ENCODE data around the gene HPSE2.

HPSE2 gene

GRCh38 chr10:98430427-98430826 lies 805.2 kb downstream of the HPSE2 start:
- no peak overlapping the region for H3K4me3 ChIP-seq (ENCODE audit: low read depth, low read length)
- no peak for DNase-seq
- H3K27me3 ChIP-seq (ENCODE audit: insufficient read depth, low read depth, severe bottlenecking), result peaks cover 42% of the 10 kb centered on the region
- H3K27ac ChIP-seq, result no peak overlapping the region
- TF ChIP-seq CTCF (IDR thresholded peaks at IDR 0.05; ENCODE audit: low read depth, low read length), result no peak
- H3K36me3 ChIP-seq, result no peaks in the 10 kb centered on the region
- H3K9me3 ChIP-seq (ENCODE audit: severe bottlenecking), result peaks cover 6% of the 10 kb centered on the region

DNA sequence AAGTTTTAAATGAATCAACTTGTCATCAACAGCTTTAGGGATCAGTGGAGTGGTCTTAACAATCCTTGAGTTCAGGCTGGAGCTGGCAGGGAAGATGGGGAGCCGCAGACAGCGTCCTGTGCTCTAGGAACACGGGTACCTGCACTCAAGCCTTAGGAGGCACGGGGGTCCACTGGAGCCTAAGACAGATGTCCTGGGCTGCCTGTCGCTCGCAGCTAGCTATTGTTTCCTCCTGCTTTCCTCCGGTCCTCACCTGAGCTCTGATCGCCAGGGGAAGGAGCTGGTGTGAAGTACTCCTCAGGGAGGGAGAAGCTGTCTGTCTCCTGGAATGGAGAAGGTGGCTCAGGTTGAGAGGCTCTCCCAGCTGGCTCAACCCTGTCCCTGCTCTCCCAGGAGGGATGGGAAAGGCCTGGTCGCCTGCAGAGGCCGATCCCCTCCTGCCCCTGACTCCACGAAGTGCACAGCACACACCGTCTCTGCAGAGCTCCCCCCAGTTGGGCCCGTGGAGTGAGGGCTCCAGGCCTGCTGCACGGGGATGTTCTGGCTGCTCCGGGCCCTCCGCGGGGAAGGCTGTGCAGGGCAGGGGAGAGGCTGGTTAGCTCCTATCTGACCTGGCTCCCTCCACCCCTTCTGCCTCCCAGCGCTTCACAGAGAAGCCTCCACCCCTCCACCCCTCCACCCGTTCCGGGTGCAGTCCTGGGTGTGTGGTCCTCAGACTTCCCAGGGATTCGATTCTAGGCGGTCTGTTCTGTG lies 806.2 kb downstream of the HPSE2 start:
- no peak for TF ChIP-seq CTCF (IDR thresholded peaks at IDR 0.05; ENCODE audit: low read depth, low read length)
- Histone ChIP-seq H3K4me3 (ENCODE audit: low read depth, low read length) (no peak overlapping the region), H3K36me3 (no peaks in the 10 kb centered on the region), H3K27me3 (ENCODE audit: insufficient read depth, low read depth, severe bottlenecking) (peaks cover 43% of the 10 kb centered on the region), H3K9me3 (ENCODE audit: severe bottlenecking) (peaks cover 6% of the 10 kb centered on the region), H3K27ac (no peak overlapping the region)
- DNase-seq, result no peak

- H3K9me3 ChIP-seq (ENCODE audit: severe bottlenecking), result peaks cover 3% of the 10 kb centered on the region
- no peak for DNase-seq
- no peak for TF ChIP-seq CTCF (IDR thresholded peaks at IDR 0.05; ENCODE audit: low read depth, low read length)
- H3K27me3 ChIP-seq (ENCODE audit: insufficient read depth, low read depth, severe bottlenecking), result peaks cover 48% of the 10 kb centered on the region
- no peaks in the 10 kb centered on the region for H3K36me3 ChIP-seq
- H3K4me3 ChIP-seq (ENCODE audit: low read depth, low read length), result no peak overlapping the region
- no peak overlapping the region for H3K27ac ChIP-seq
Measured at GRCh38 chr10:98427011-98427515, 808.6 kb downstream of the HPSE2 start.

DNA sequence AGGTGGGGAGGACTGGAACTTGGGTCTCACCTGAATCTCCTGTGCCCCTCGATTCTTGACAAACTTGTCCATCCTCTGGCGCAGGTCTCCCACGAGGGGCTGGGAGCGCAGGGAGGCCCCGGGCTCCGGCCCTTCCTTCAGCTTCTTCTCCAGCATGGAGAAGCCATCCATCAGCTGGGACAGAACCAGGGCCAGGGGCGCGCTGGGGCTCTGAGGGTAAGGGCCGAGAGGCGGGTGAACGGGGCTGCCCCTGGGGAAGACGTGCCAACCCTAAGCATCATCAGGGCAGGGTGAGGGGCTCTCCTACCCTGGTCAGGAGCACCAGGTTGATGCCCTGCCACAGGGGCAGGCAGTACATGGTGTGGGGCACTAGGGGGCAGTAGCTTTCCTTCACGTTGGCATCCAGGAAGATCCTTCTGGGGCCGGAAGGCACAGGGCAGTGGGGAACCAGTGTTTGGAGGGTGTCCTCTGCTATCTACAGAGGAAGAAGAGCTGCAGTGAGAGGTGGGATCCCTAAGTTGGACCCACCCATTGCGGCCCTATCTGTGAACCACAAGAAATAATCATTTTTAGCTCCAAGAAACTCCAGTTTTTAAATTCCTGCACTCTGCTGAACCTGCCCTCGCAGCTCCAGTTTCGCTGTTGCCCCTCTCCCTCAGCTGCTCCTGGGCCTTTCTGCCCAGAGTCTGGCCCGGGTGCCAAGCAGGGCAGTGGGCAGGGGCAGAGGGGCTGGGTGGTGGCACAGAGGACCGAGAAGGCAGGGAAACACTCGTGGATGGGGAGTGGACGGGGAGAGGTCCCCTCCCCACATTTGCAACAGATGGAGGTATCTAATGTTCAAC lies 809.9 kb downstream of the HPSE2 start:
- TF ChIP-seq CTCF (IDR thresholded peaks at IDR 0.05; ENCODE audit: low read depth, low read length), result peak; percentile 97
- no peaks in the 10 kb centered on the region for H3K9me3 ChIP-seq (ENCODE audit: severe bottlenecking)
- peak; percentile 77 for DNase-seq
- H3K27me3 ChIP-seq (ENCODE audit: insufficient read depth, low read depth, severe bottlenecking), result peaks cover 48% of the 10 kb centered on the region
- H3K4me3 ChIP-seq (ENCODE audit: low read depth, low read length), result no peak overlapping the region
- no peak overlapping the region for H3K27ac ChIP-seq
- no peaks in the 10 kb centered on the region for H3K36me3 ChIP-seq

DNA sequence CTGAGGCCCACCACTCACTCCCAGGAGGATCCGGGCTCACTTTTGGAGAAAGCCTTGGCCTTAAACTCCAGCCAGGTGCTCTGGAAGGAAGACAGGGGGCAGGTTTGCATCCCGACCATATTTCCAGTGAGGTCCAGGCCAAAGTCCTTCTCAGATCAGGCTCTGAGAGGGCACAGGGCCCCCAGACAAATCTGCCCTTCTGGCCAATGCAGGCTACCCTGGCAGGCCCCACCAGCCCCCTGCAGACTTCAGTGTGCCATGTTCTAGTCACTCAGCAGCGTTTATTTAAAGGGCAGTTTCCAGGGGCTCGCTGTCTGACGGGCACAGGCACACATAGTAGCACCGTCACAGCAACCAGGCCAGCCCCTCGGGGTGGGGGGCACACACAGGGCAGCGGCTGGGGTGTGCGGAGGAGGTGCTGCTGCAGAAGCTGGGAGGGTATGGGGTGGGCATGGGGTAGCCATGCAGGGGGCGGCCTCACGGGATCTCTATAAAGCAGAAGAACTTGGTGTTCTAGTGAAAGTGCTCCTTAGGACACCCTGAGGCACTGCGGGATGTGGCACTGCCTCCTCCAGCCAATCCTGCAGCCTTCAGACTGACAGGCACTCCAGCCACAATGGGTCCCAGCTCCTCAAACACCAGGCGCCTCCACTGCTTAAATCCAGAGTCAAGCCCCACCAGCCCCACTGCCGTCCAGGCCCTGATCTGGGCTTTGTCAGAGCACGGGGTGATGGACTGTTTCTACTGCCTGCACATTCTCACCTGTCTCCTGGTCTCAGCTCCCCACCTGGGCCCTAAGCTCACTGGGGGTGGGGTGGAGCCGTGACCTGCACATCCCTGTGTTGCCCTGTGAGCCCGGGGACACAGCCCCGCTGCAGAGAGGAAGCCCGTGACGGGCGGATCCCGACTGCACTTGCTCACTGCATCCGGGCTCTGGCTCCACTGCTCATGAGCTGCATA lies 811.1 kb downstream of the HPSE2 start:
- no peaks in the 10 kb centered on the region for H3K36me3 ChIP-seq
- H3K27ac ChIP-seq, result no peak overlapping the region
- H3K4me3 ChIP-seq (ENCODE audit: low read depth, low read length), result no peak overlapping the region
- H3K27me3 ChIP-seq (ENCODE audit: insufficient read depth, low read depth, severe bottlenecking), result peaks cover 39% of the 10 kb centered on the region
- no peak for TF ChIP-seq CTCF (IDR thresholded peaks at IDR 0.05; ENCODE audit: low read depth, low read length)
- H3K9me3 ChIP-seq (ENCODE audit: severe bottlenecking), result no peaks in the 10 kb centered on the region
- no peak for DNase-seq

Measured in WERI-Rb-1 (cell line).